ENCODE results near the gene EIF2B1.

EIF2B1 gene

GRCh38 chr12:123643911-123644310 is 10.4 kb upstream of the EIF2B1 start:
- H3K79me2 ChIP-seq (ENCODE audit: control insufficient read depth, insufficient read depth, low read length, poor library complexity): no peaks in the 10 kb centered on the region
- peaks cover 1 to 4% of the 10 kb centered on the region in 2 experiments for H3K4me1 ChIP-seq (ENCODE audit: control insufficient read depth in 1 of 2, insufficient read depth in 2 of 2, low read length in 2 of 2)
- no peak overlapping the region for H4K8ac ChIP-seq (ENCODE audit: low read depth, low read length)
- no peak overlapping the region for H4K91ac ChIP-seq (ENCODE audit: low read depth, low read length)
- H2BK5ac ChIP-seq (ENCODE audit: low read depth, low read length, poor library complexity): no peak overlapping the region
- no peak overlapping the region for H2BK120ac ChIP-seq (ENCODE audit: insufficient read depth, low read length, poor library complexity)
- no peak overlapping the region for H3K23ac ChIP-seq (ENCODE audit: low read length)
- H2AFZ ChIP-seq (ENCODE audit: insufficient read depth, low read length, poor library complexity): no peak overlapping the region
- H3K4ac ChIP-seq (ENCODE audit: low read depth, low read length): no peak overlapping the region
- H3K4me2 ChIP-seq (ENCODE audit: low read length): no peak overlapping the region
- WGBS (ENCODE audit: extremely low coverage, insufficient coverage, insufficient read length): no CpG with 5 or more reads among the region's 7 CpGs
- no peak overlapping the region for H3K9ac ChIP-seq (ENCODE audit: low read length)
- no peaks in the 10 kb centered on the region for H3K9me3 ChIP-seq (ENCODE audit: insufficient read depth, low read depth, low read length)
- peak overlapping the region; percentile 30 for H3K18ac ChIP-seq (ENCODE audit: low read length)
- H3K4me3 ChIP-seq (ENCODE audit: low read depth, low read length): no peak overlapping the region
- H3K14ac ChIP-seq (ENCODE audit: low read length): no peak overlapping the region
- no peaks in the 10 kb centered on the region for H3K79me1 ChIP-seq (ENCODE audit: low read length)
- H3K36me3 ChIP-seq (ENCODE audit: control insufficient read depth in 1 of 2, insufficient read depth in 2 of 2, low read length in 2 of 2): peaks cover 27 to 35% of the 10 kb centered on the region in 2 experiments
- H2AK5ac ChIP-seq (ENCODE audit: low read length): no peak overlapping the region
- H3K27ac ChIP-seq (ENCODE audit: low read depth, low read length): no peak overlapping the region
- no peak overlapping the region for H4K12ac ChIP-seq (ENCODE audit: low read depth, low read length)
- no peak for DNase-seq
- H2BK12ac ChIP-seq (ENCODE audit: low read length): no peak overlapping the region
- H3K27me3 ChIP-seq (ENCODE audit: insufficient read depth, low read length): no peaks in the 10 kb centered on the region

- peak overlapping the region; percentile 54 for H2BK12ac ChIP-seq (ENCODE audit: low read length)
- peak overlapping the region; percentile 92 for H4K12ac ChIP-seq (ENCODE audit: low read depth, low read length)
- no peak overlapping the region for H3K23ac ChIP-seq (ENCODE audit: low read length)
- no CpG with 5 or more reads among the region's 19 CpGs for WGBS (ENCODE audit: extremely low coverage, insufficient coverage, insufficient read length)
- H2AFZ ChIP-seq (ENCODE audit: insufficient read depth, low read length, poor library complexity): no peak overlapping the region
- peak overlapping the region; percentile 98 for H3K4ac ChIP-seq (ENCODE audit: low read depth, low read length)
- peaks cover 0 to 4% of the 10 kb centered on the region in 2 experiments for H3K4me1 ChIP-seq (ENCODE audit: control insufficient read depth in 1 of 2, insufficient read depth in 2 of 2, low read length in 2 of 2)
- H4K8ac ChIP-seq (ENCODE audit: low read depth, low read length): peak overlapping the region; percentile 97
- H3K18ac ChIP-seq (ENCODE audit: low read length): peak overlapping the region; percentile 33
- H2BK120ac ChIP-seq (ENCODE audit: insufficient read depth, low read length, poor library complexity): no peak overlapping the region
- H3K9me3 ChIP-seq (ENCODE audit: insufficient read depth, low read depth, low read length): no peaks in the 10 kb centered on the region
- peaks cover 7% of the 10 kb centered on the region for H3K79me1 ChIP-seq (ENCODE audit: low read length)
- peaks cover 9 to 17% of the 10 kb centered on the region in 2 experiments for H3K36me3 ChIP-seq (ENCODE audit: control insufficient read depth in 1 of 2, insufficient read depth in 2 of 2, low read length in 2 of 2)
- H3K4me3 ChIP-seq (ENCODE audit: low read depth, low read length): peak overlapping the region; percentile 94
- H3K79me2 ChIP-seq (ENCODE audit: control insufficient read depth, insufficient read depth, low read length, poor library complexity): peaks cover 9% of the 10 kb centered on the region
- peak overlapping the region; percentile 72 for H2AK5ac ChIP-seq (ENCODE audit: low read length)
- no peak overlapping the region for H3K27ac ChIP-seq (ENCODE audit: low read depth, low read length)
- H3K27me3 ChIP-seq (ENCODE audit: insufficient read depth, low read length): no peaks in the 10 kb centered on the region
- H3K14ac ChIP-seq (ENCODE audit: low read length): peak overlapping the region; percentile 84
- peak overlapping the region; percentile 90 for H3K4me2 ChIP-seq (ENCODE audit: low read length)
- no peak for DNase-seq
- peak overlapping the region; percentile 96 for H3K9ac ChIP-seq (ENCODE audit: low read length)
- no peak overlapping the region for H2BK5ac ChIP-seq (ENCODE audit: low read depth, low read length, poor library complexity)
- peak overlapping the region; percentile 73 for H4K91ac ChIP-seq (ENCODE audit: low read depth, low read length)
These were observed 666 bp upstream of the EIF2B1 start for GRCh38 chr12:123634142-123634561.

- Histone ChIP-seq H2AK5ac (ENCODE audit: low read length) (no peak overlapping the region), H3K9ac (ENCODE audit: low read length) (no peak overlapping the region), H3K79me1 (ENCODE audit: low read length) (no peaks in the 10 kb centered on the region), H3K23ac (ENCODE audit: low read length) (no peak overlapping the region), H3K4me1 (ENCODE audit: control insufficient read depth in 1 of 2, insufficient read depth in 2 of 2, low read length in 2 of 2) (no peaks in the 10 kb centered on the region), H2BK120ac (ENCODE audit: insufficient read depth, low read length, poor library complexity) (no peak overlapping the region), H3K27me3 (ENCODE audit: insufficient read depth, low read length) (no peaks in the 10 kb centered on the region), H3K18ac (ENCODE audit: low read length) (no peak overlapping the region), H2BK5ac (ENCODE audit: low read depth, low read length, poor library complexity) (no peak overlapping the region), H3K4me3 (ENCODE audit: low read depth, low read length) (no peak overlapping the region), H3K27ac (ENCODE audit: low read depth, low read length) (no peak overlapping the region), H3K9me3 (ENCODE audit: insufficient read depth, low read depth, low read length) (no peaks in the 10 kb centered on the region), H3K4me2 (ENCODE audit: low read length) (no peak overlapping the region), H2BK12ac (ENCODE audit: low read length) (no peak overlapping the region), H3K4ac (ENCODE audit: low read depth, low read length) (no peak overlapping the region), H3K36me3 (ENCODE audit: control insufficient read depth in 1 of 2, insufficient read depth in 2 of 2, low read length in 2 of 2) (peaks cover 36 to 60% of the 10 kb centered on the region in 2 experiments), H3K14ac (ENCODE audit: low read length) (no peak overlapping the region), H3K79me2 (ENCODE audit: control insufficient read depth, insufficient read depth, low read length, poor library complexity) (no peaks in the 10 kb centered on the region), H4K12ac (ENCODE audit: low read depth, low read length) (no peak overlapping the region), H2AFZ (ENCODE audit: insufficient read depth, low read length, poor library complexity) (no peak overlapping the region), H4K8ac (ENCODE audit: low read depth, low read length) (no peak overlapping the region), H4K91ac (ENCODE audit: low read depth, low read length) (no peak overlapping the region)
- no CpG with 5 or more reads among the region's 15 CpGs for WGBS (ENCODE audit: extremely low coverage, insufficient coverage, insufficient read length)
- no peak for DNase-seq
These were observed 11.6 kb downstream of the EIF2B1 start for GRCh38 chr12:123621619-123622530.

GRCh38 chr12:123621101-123621500 is 12.4 kb downstream of the EIF2B1 start:
- no peaks in the 10 kb centered on the region for H3K79me2 ChIP-seq (ENCODE audit: control insufficient read depth, insufficient read depth, low read length, poor library complexity)

More at GRCh38 chr12:123621101-123621500, 12.4 kb downstream of the EIF2B1 start:
- Histone ChIP-seq H3K27ac (ENCODE audit: low read depth, low read length) (no peak overlapping the region), H3K9ac (ENCODE audit: low read length) (no peak overlapping the region), H3K4me3 (ENCODE audit: low read depth, low read length) (no peak overlapping the region), H3K23ac (ENCODE audit: low read length) (no peak overlapping the region), H2BK5ac (ENCODE audit: low read depth, low read length, poor library complexity) (no peak overlapping the region), H2BK120ac (ENCODE audit: insufficient read depth, low read length, poor library complexity) (no peak overlapping the region), H3K14ac (ENCODE audit: low read length) (no peak overlapping the region), H3K36me3 (ENCODE audit: control insufficient read depth in 1 of 2, insufficient read depth in 2 of 2, low read length in 2 of 2) (peaks cover 37 to 61% of the 10 kb centered on the region in 2 experiments), H2AFZ (ENCODE audit: insufficient read depth, low read length, poor library complexity) (no peak overlapping the region), H3K79me1 (ENCODE audit: low read length) (no peaks in the 10 kb centered on the region), H4K12ac (ENCODE audit: low read depth, low read length) (no peak overlapping the region), H3K9me3 (ENCODE audit: insufficient read depth, low read depth, low read length) (no peaks in the 10 kb centered on the region), H3K4me1 (ENCODE audit: control insufficient read depth in 1 of 2, insufficient read depth in 2 of 2, low read length in 2 of 2) (no peaks in the 10 kb centered on the region), H2AK5ac (ENCODE audit: low read length) (no peak overlapping the region), H3K4ac (ENCODE audit: low read depth, low read length) (no peak overlapping the region), H3K27me3 (ENCODE audit: insufficient read depth, low read length) (no peaks in the 10 kb centered on the region), H3K18ac (ENCODE audit: low read length) (no peak overlapping the region), H4K91ac (ENCODE audit: low read depth, low read length) (no peak overlapping the region), H2BK12ac (ENCODE audit: low read length) (no peak overlapping the region), H3K4me2 (ENCODE audit: low read length) (no peak overlapping the region), H4K8ac (ENCODE audit: low read depth, low read length) (no peak overlapping the region)
- no peak for DNase-seq
- WGBS (ENCODE audit: extremely low coverage, insufficient coverage, insufficient read length): no CpG with 5 or more reads among the region's 8 CpGs
